SU-DHL-6 (cell line): ENCODE measurements around the gene IGF2BP2.

Experiments
- H2AFZ ChIP-seq: fragments of 200-600 bp; sonication (generic); 2 replicates; pipeline ENCODE4 v1.6.1; 2014; ENCODE audit warnings: low read depth, mild to moderate bottlenecking, moderate library complexity, mixed read lengths, antibody characterized with exemption, low read length; ENCODE audit not compliant: severe bottlenecking
- H3F3A ChIP-seq: fragments of 200-600 bp; shearing (Covaris generic); 2 replicates; pipeline ENCODE4 v1.6.0; 2016; ENCODE audit warnings: antibody characterized with exemption, mild to moderate bottlenecking; ENCODE audit not compliant: insufficient read depth
- H3K27ac ChIP-seq: fragments of 200-600 bp; sonication (generic); 2 replicates; pipeline ENCODE4 v1.5.1; 2016; ENCODE audit warnings: low read depth, mild to moderate bottlenecking, low read length, moderate library complexity, mixed read lengths
- H3K27me3 ChIP-seq: fragments of 200-600 bp; sonication (generic), shearing (Covaris generic); 2 replicates; pipeline ENCODE4 v1.6.0; 2014; ENCODE audit warnings: mild to moderate bottlenecking, low read length
- H3K36me3 ChIP-seq: fragments of 200-600 bp; sonication (generic); 2 replicates; pipeline ENCODE4 v1.6.1; 2014; ENCODE audit warnings: mild to moderate bottlenecking, low read length, mixed read lengths
- H3K4me2 ChIP-seq: fragments of 300-600, 200-600 bp; shearing (Covaris generic), sonication (generic); 2 replicates; pipeline ENCODE4 v1.6.0; 2014; ENCODE audit warnings: low read length, low read depth, mild to moderate bottlenecking; ENCODE audit not compliant: poor library complexity, severe bottlenecking
- H3K4me3 ChIP-seq: fragments of 200-600 bp; sonication (generic); 2 replicates; pipeline ENCODE4 v1.5.1; 2014; ENCODE audit warnings: antibody characterized with exemption, low read length, mild to moderate bottlenecking, mixed read lengths; ENCODE audit not compliant: insufficient read depth, poor library complexity, severe bottlenecking
- H3K79me2 ChIP-seq: fragments of 200-600 bp; sonication (generic); 2 replicates; pipeline ENCODE4 v1.6.1; 2014; ENCODE audit warnings: mild to moderate bottlenecking, low read length, moderate library complexity; ENCODE audit not compliant: insufficient read depth
- H3K9ac ChIP-seq: fragments of 200-600 bp; sonication (generic); 2 replicates; pipeline ENCODE4 v1.7.0; 2014; ENCODE audit warnings: mild to moderate bottlenecking, low read length
- H3K9me2 ChIP-seq: fragments of 200-600 bp; sonication (generic); replicated peaks from 2 replicates; pipeline ENCODE4 v1.6.1; 2014; ENCODE audit warnings: low read length; ENCODE audit not compliant: insufficient read depth
- H3K9me3 ChIP-seq: fragments of 200-600 bp; sonication (generic); 2 replicates; pipeline ENCODE4 v1.6.1; 2014; ENCODE audit warnings: low read length, mixed read lengths; ENCODE audit not compliant: insufficient read depth
- H4K20me1 ChIP-seq: fragments of 200-600 bp; sonication (generic); 2 replicates; pipeline ENCODE4 v1.6.1; 2014; ENCODE audit warnings: low read depth, mild to moderate bottlenecking, antibody characterized with exemption, low read length, moderate library complexity, mixed read lengths
- EZH2phosphoT487 ChIP-seq: fragments of 200-600 bp; sonication (generic), shearing (Covaris generic); conservative IDR thresholded peaks from 2 replicates; pipeline ENCODE4 v1.6.1; 2018; ENCODE audit warnings: mild to moderate bottlenecking, antibody characterized with exemption, low read length, moderate library complexity, mixed read lengths
- TF ChIP-seq, protein P1 (sequence below): fragments of 200-600 bp; sonication (generic); IDR thresholded peaks from one replicate; pipeline ENCODE4 v1.5.1; 2017; ENCODE audit warnings: antibody characterized with exemption, mild to moderate bottlenecking, low read length, moderate library complexity; ENCODE audit not compliant: insufficient read depth, poor library complexity, severe bottlenecking

The IGF2BP2 gene

GRCh38 chr3:185687271-185687878 is 137.5 kb downstream of the IGF2BP2 start:
- Histone ChIP-seq H3K9me2 (no peaks in the 10 kb centered on the region), H4K20me1 (no peaks in the 10 kb centered on the region), H3K27ac (no peak overlapping the region), H3K4me3 (no peak overlapping the region), H3K36me3 (no peaks in the 10 kb centered on the region), H3K79me2 (no peaks in the 10 kb centered on the region), H2AFZ (no peak overlapping the region), H3F3A (no peaks in the 10 kb centered on the region), H3K9ac (no peak overlapping the region), H3K9me3 (no peaks in the 10 kb centered on the region), H3K4me2 (no peak overlapping the region), H3K27me3 (no peaks in the 10 kb centered on the region)
- TF ChIP-seq, protein P1, sequence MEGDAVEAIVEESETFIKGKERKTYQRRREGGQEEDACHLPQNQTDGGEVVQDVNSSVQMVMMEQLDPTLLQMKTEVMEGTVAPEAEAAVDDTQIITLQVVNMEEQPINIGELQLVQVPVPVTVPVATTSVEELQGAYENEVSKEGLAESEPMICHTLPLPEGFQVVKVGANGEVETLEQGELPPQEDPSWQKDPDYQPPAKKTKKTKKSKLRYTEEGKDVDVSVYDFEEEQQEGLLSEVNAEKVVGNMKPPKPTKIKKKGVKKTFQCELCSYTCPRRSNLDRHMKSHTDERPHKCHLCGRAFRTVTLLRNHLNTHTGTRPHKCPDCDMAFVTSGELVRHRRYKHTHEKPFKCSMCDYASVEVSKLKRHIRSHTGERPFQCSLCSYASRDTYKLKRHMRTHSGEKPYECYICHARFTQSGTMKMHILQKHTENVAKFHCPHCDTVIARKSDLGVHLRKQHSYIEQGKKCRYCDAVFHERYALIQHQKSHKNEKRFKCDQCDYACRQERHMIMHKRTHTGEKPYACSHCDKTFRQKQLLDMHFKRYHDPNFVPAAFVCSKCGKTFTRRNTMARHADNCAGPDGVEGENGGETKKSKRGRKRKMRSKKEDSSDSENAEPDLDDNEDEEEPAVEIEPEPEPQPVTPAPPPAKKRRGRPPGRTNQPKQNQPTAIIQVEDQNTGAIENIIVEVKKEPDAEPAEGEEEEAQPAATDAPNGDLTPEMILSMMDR = no peak
- TF ChIP-seq EZH2phosphoT487 = no peak

GRCh38 chr3:185685231-185686035 is 139.4 kb downstream of the IGF2BP2 start:
- Histone ChIP-seq H3K27me3 (no peaks in the 10 kb centered on the region), H3F3A (no peaks in the 10 kb centered on the region), H3K36me3 (no peaks in the 10 kb centered on the region), H4K20me1 (no peaks in the 10 kb centered on the region), H3K27ac (no peak overlapping the region), H3K79me2 (no peaks in the 10 kb centered on the region), H3K9me3 (no peaks in the 10 kb centered on the region), H3K9me2 (no peaks in the 10 kb centered on the region), H3K4me2 (no peak overlapping the region), H3K9ac (no peak overlapping the region), H3K4me3 (no peak overlapping the region), H2AFZ (no peak overlapping the region)
- no peak for TF ChIP-seq EZH2phosphoT487
- TF ChIP-seq, protein P1 = no peak

GRCh38 chr3:185680231-185680630 is 144.6 kb downstream of the IGF2BP2 start:
- H3K27ac ChIP-seq = no peak overlapping the region
- H4K20me1 ChIP-seq = no peaks in the 10 kb centered on the region
- no peak overlapping the region for H3K4me3 ChIP-seq
- no peaks in the 10 kb centered on the region for H3F3A ChIP-seq
- no peaks in the 10 kb centered on the region for H3K27me3 ChIP-seq
- no peaks in the 10 kb centered on the region for H3K9me3 ChIP-seq
- H3K79me2 ChIP-seq = no peaks in the 10 kb centered on the region
- TF ChIP-seq, protein P1 = no peak
- no peak for TF ChIP-seq EZH2phosphoT487
- no peaks in the 10 kb centered on the region for H3K9me2 ChIP-seq
- no peak overlapping the region for H2AFZ ChIP-seq
- no peak overlapping the region for H3K4me2 ChIP-seq
- no peaks in the 10 kb centered on the region for H3K36me3 ChIP-seq
- H3K9ac ChIP-seq = no peak overlapping the region
